Measurements from ENCODE around the gene MC3R. TPM values are rescaled to one million over a fixed set of nuclear protein-coding genes. Genes with fewer than 3 reads are reported as not detected.

The MC3R gene
- total and polyA plus RNA-seq, 2 of the 4 experiments (the other 2 are of a cell fraction), result not detected

GRCh38 chr20:56285496-56285895 is 37.0 kb downstream of the MC3R start:
- DNase-seq, result no peak
- TF ChIP-seq POLR2A (IDR thresholded peaks at IDR 0.05; ENCODE audit: low read depth, low read length), result no peak
- no peak for TF ChIP-seq MAZ (IDR thresholded peaks at IDR 0.05; ENCODE audit: borderline replicate concordance, low read depth, low read length)
- no peak for TF ChIP-seq RAD21 (IDR thresholded peaks at IDR 0.05; ENCODE audit: low read length)
- TF ChIP-seq CTCF (conservative IDR thresholded peaks at IDR 0.05; ENCODE audit: low read depth, low read length), result no peak
- TF ChIP-seq SMC3 (IDR thresholded peaks at IDR 0.05; ENCODE audit: low read depth, low read length), result no peak
- no peak for TF ChIP-seq ELK1 (IDR thresholded peaks at IDR 0.05; ENCODE audit: borderline replicate concordance, low read depth, low read length)
- H2BK15ac ChIP-seq (ENCODE audit: low read depth, low read length), result no peak overlapping the region
- no CpG with 5 or more reads among the region's 3 CpGs for WGBS, 2 experiments (ENCODE audit: extremely low coverage in 2 of 2, insufficient read length in 1 of 2)
- no peak overlapping the region for H3K9ac ChIP-seq (ENCODE audit: low read depth, low read length)
- no peaks in the 10 kb centered on the region for H4K20me1 ChIP-seq (ENCODE audit: insufficient read depth, low read length)
- no peak overlapping the region for H3K4me3 ChIP-seq (ENCODE audit: insufficient read depth, low read depth, low read length)
- no peak overlapping the region for H4K5ac ChIP-seq (ENCODE audit: low read depth, low read length)
- H2AK5ac ChIP-seq (ENCODE audit: low read depth, low read length), result no peak overlapping the region
- H3K9me1 ChIP-seq (ENCODE audit: insufficient read depth, low read length), result no peaks in the 10 kb centered on the region
- no peak overlapping the region for H3K27ac ChIP-seq (ENCODE audit: insufficient read depth, low read length)
- H3K79me1 ChIP-seq (ENCODE audit: low read depth in 1 of 2, low read length in 2 of 2), result no peaks in the 10 kb centered on the region
- CTCF ChIA-PET, result no interaction called here
- no peaks in the 10 kb centered on the region for H3K27me3 ChIP-seq (ENCODE audit: control insufficient read depth, insufficient read depth, low read length)
- dilution Hi-C loops (cut with HindIII; ENCODE audit: low sequenced_read_pairs, unreplicated experiment), result no loop called here
- no peaks in the 10 kb centered on the region for H3K36me3 ChIP-seq (ENCODE audit: control insufficient read depth, insufficient read depth, low read length)
- no peak overlapping the region for H3K4me2 ChIP-seq (ENCODE audit: low read depth, low read length)
- in situ Hi-C loops (cut with MboI; ENCODE audit: low sequenced_read_pairs), result no loop called here
- H2AFZ ChIP-seq (replicated peaks; ENCODE audit: low read length, poor library complexity), result no peak overlapping the region
- H3K23ac ChIP-seq (ENCODE audit: low read depth, low read length), result no peak overlapping the region
- no peak overlapping the region for H3K56ac ChIP-seq (ENCODE audit: extremely low read depth, insufficient read depth, low read length)
- no peak overlapping the region for H3K4ac ChIP-seq (ENCODE audit: low read depth, low read length)
- no peak overlapping the region for H2BK5ac ChIP-seq (ENCODE audit: low read depth, low read length, poor library complexity, severe bottlenecking)
- H2BK120ac ChIP-seq (ENCODE audit: low read depth, low read length), result no peak overlapping the region
- intact Hi-C loops (cut with micrococcal nuclease), result no loop called here
- no peak overlapping the region for H3K14ac ChIP-seq (replicated peaks; ENCODE audit: low read depth, low read length)
- no peak overlapping the region for H4K91ac ChIP-seq (ENCODE audit: insufficient read depth, low read depth, low read length)
- H3K4me1 ChIP-seq (ENCODE audit: control insufficient read depth, insufficient read depth, low read length), result no peaks in the 10 kb centered on the region
- no peak for ATAC-seq (ENCODE audit: low read depth)
- H3K9me3 ChIP-seq (ENCODE audit: control insufficient read depth, insufficient read depth, low read length), result no peaks in the 10 kb centered on the region; the same call in 1 of the 2 replicates
- POLR2A ChIA-PET (ENCODE audit: unreplicated experiment), result no interaction called here
- H2AK9ac ChIP-seq (replicated peaks; ENCODE audit: low read depth, low read length, poor library complexity), result no peak overlapping the region
- no TSS peak for BruUV-seq (replicated peaks)
- H3K18ac ChIP-seq (ENCODE audit: low read depth, low read length), result no peak overlapping the region
- no peak overlapping the region for H2BK20ac ChIP-seq (ENCODE audit: low read depth, low read length)
- H4K8ac ChIP-seq (ENCODE audit: low read depth in 2 of 2, low read length in 2 of 2), result no peak overlapping the region

All from IMR-90 (cell line).